HG03280 (cell line): Measurements from ENCODE around the gene DPP6.
"Not testable (repeated sequence)": the region's sequence is repeated elsewhere in the genome, so short reads cannot be mapped to it uniquely, and the experiment has no call there.

Source experiments
- ATAC-seq: cut with Tn5 transposase; IDR thresholded peaks from one replicate; pipeline ENCODE4 v1.9.1; 2021; ENCODE audit warnings: mild to moderate bottlenecking, moderate library complexity; ENCODE audit not compliant: unreplicated experiment

The DPP6 gene

GRCh38 chr7:154646126-154647013, 594.2 kb downstream of the DPP6 start:
- no peak for ATAC-seq

GRCh38 chr7:154647625-154648024, 595.4 kb downstream of the DPP6 start:
- ATAC-seq: no peak

GRCh38 chr7:154649015-154649414, 596.8 kb downstream of the DPP6 start:
- ATAC-seq: no peak

GRCh38 chr7:154649434-154649833, 597.2 kb downstream of the DPP6 start:
- ATAC-seq: no peak

GRCh38 chr7:154650275-154650674, 598.1 kb downstream of the DPP6 start:
- ATAC-seq: no peak

GRCh38 chr7:154651501-154651900, 599.3 kb downstream of the DPP6 start:
- no peak for ATAC-seq

GRCh38 chr7:154652564-154652963, 600.4 kb downstream of the DPP6 start:
- ATAC-seq: no peak

GRCh38 chr7:154653281-154653680, 601.1 kb downstream of the DPP6 start:
- ATAC-seq: no peak

- ATAC-seq: no peak
Observed at GRCh38 chr7:154656618-154657017, 604.4 kb downstream of the DPP6 start.

- ATAC-seq: no peak
Observed at GRCh38 chr7:154666768-154667167, 614.6 kb downstream of the DPP6 start.

GRCh38 chr7:154672659-154673415, 620.6 kb downstream of the DPP6 start:
- ATAC-seq: no peak

- no peak for ATAC-seq
Observed at GRCh38 chr7:154674191-154674590, 622.0 kb downstream of the DPP6 start.

GRCh38 chr7:154675560-154675959, 623.4 kb downstream of the DPP6 start:
- ATAC-seq: no peak

GRCh38 chr7:154676033-154676421, 623.8 kb downstream of the DPP6 start:
- not testable (repeated sequence) for ATAC-seq

- no peak for ATAC-seq
Observed at GRCh38 chr7:154676422-154677073, 624.4 kb downstream of the DPP6 start.

GRCh38 chr7:154677454-154677853, 625.3 kb downstream of the DPP6 start:
- ATAC-seq: no peak

- ATAC-seq: not testable (repeated sequence)
Observed at GRCh38 chr7:154678001-154678550, 625.9 kb downstream of the DPP6 start.

- ATAC-seq: no peak
Observed at GRCh38 chr7:154679379-154680053, 627.3 kb downstream of the DPP6 start.

- ATAC-seq: no peak
Observed at GRCh38 chr7:154680894-154681659, 628.9 kb downstream of the DPP6 start.

GRCh38 chr7:154682003-154682402, 629.8 kb downstream of the DPP6 start:
- no peak for ATAC-seq
